Liver (tissue), 3 donors: Measurements from ENCODE around the gene HIVEP2.

ENCODE experiments used
- FOXA1 ChIP-seq: IDR thresholded peaks from 2 replicates; pipeline ENCODE4 v1.6.1; 2016; ENCODE audit warnings: antibody characterized with exemption
- FOXA2 ChIP-seq: IDR thresholded peaks from 2 replicates; pipeline ENCODE4 v1.6.1; 2016; ENCODE audit warnings: antibody characterized with exemption
- GABPA ChIP-seq, 2 donors: IDR thresholded peaks in 1 of 2; conservative IDR thresholded peaks in 1 of 2; 2 replicates each; pipeline ENCODE4 v1.6.1; 2016; ENCODE audit warnings: antibody characterized with exemption in 2 of 2, mild to moderate bottlenecking in 1 of 2, moderate library complexity in 1 of 2
- HNF4A ChIP-seq, 2 donors: conservative IDR thresholded peaks; 2 replicates each; pipeline ENCODE4 v1.6.1; 2016; ENCODE audit warnings: antibody characterized with exemption in 2 of 2, mild to moderate bottlenecking in 2 of 2
- JUND ChIP-seq, 2 donors: IDR thresholded peaks; 2 replicates each; pipeline ENCODE4 v1.6.1; 2016; ENCODE audit warnings: antibody characterized with exemption in 2 of 2
- NR2F2 ChIP-seq: IDR thresholded peaks from 2 replicates; pipeline ENCODE4 v1.6.1; 2016; ENCODE audit warnings: antibody characterized with exemption
- RAD21 ChIP-seq, 2 donors: IDR thresholded peaks; 2 replicates each; pipeline ENCODE4 v1.6.1; 2016; ENCODE audit warnings: antibody characterized with exemption in 2 of 2, mild to moderate bottlenecking in 2 of 2
- RXRA ChIP-seq, 2 donors: IDR thresholded peaks; 2 replicates each; pipeline ENCODE4 v1.6.1; 2017 to 2018; ENCODE audit warnings: antibody characterized with exemption in 2 of 2, mild to moderate bottlenecking in 1 of 2
- SP1 ChIP-seq: IDR thresholded peaks from 2 replicates; pipeline ENCODE4 v1.6.1; 2018; ENCODE audit warnings: antibody characterized with exemption, mild to moderate bottlenecking
- TAF1 ChIP-seq: conservative IDR thresholded peaks from 2 replicates; pipeline ENCODE4 v1.6.1; 2016; ENCODE audit warnings: antibody characterized with exemption, mild to moderate bottlenecking
- YY1 ChIP-seq: IDR thresholded peaks from 2 replicates; pipeline ENCODE4 v1.6.1; 2016; ENCODE audit warnings: antibody characterized with exemption, mild to moderate bottlenecking
- TF ChIP-seq, protein P1 (sequence below): fragments of 150-350 bp; IDR thresholded peaks from 2 replicates; pipeline ENCODE4 v1.5.1; 2017; ENCODE audit warnings: improper control_type of control experiment, low read depth, low read length; ENCODE audit not compliant: missing input control
- TF ChIP-seq, protein P2 (sequence below): IDR thresholded peaks from 2 replicates; pipeline ENCODE4 v1.6.1; 2016; ENCODE audit warnings: antibody characterized with exemption
- TF ChIP-seq, protein P3 (sequence below): IDR thresholded peaks from 2 replicates; pipeline ENCODE4 v1.6.1; 2016; ENCODE audit warnings: antibody characterized with exemption
- donor health status: healthy.
- donor health status: healthy.

DNA sequence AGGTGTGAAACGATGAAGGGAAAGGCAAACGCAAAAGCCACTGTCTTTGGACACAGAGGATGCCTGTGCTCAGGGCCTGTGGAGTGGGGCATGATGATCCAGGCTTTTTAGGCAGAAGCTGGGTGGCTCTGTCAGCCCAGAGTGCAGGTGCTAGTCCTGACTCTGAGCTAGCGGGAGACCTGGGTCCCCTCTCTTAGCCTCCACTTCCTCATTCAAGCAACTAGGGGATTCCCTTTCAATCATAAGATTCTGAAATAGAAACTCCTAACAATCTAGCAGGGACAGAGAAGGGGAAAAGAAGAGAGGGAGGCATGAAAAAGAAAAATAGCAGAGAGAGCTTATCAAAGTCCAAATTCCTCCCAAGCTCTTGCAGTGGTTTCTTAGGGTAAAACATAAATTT, 7.6 kb upstream of the HIVEP2 start:
- TF ChIP-seq, protein P1, sequence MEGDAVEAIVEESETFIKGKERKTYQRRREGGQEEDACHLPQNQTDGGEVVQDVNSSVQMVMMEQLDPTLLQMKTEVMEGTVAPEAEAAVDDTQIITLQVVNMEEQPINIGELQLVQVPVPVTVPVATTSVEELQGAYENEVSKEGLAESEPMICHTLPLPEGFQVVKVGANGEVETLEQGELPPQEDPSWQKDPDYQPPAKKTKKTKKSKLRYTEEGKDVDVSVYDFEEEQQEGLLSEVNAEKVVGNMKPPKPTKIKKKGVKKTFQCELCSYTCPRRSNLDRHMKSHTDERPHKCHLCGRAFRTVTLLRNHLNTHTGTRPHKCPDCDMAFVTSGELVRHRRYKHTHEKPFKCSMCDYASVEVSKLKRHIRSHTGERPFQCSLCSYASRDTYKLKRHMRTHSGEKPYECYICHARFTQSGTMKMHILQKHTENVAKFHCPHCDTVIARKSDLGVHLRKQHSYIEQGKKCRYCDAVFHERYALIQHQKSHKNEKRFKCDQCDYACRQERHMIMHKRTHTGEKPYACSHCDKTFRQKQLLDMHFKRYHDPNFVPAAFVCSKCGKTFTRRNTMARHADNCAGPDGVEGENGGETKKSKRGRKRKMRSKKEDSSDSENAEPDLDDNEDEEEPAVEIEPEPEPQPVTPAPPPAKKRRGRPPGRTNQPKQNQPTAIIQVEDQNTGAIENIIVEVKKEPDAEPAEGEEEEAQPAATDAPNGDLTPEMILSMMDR = no peak
- TF ChIP-seq RAD21 (IDR thresholded peaks at IDR 0.05) = no peak
- TF ChIP-seq HNF4A (conservative IDR thresholded peaks at IDR 0.05) = no peak
- TF ChIP-seq YY1 = no peak
- no peak for TF ChIP-seq SP1
- TF ChIP-seq, protein P2, sequence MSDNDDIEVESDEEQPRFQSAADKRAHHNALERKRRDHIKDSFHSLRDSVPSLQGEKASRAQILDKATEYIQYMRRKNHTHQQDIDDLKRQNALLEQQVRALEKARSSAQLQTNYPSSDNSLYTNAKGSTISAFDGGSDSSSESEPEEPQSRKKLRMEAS = no peak
- TF ChIP-seq, protein P3, sequence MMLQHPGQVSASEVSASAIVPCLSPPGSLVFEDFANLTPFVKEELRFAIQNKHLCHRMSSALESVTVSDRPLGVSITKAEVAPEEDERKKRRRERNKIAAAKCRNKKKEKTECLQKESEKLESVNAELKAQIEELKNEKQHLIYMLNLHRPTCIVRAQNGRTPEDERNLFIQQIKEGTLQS = no peak
- TF ChIP-seq TAF1 = no peak
- TF ChIP-seq NR2F2 = no peak
- TF ChIP-seq FOXA1 = no peak
- no peak for TF ChIP-seq RXRA (IDR thresholded peaks at IDR 0.05)
- no peak for TF ChIP-seq GABPA (IDR thresholded peaks at IDR 0.05 in 1 of 2, conservative IDR thresholded peaks at IDR 0.05 in 1 of 2)
- no peak for TF ChIP-seq FOXA2
- TF ChIP-seq JUND (IDR thresholded peaks at IDR 0.05) = no peak
